Peyer's patch (tissue), 4 donors: Measurements from ENCODE around the gene GPR83. TPM values are rescaled to one million over a fixed set of nuclear protein-coding genes. Genes with fewer than 3 reads are reported as not detected.

Experiments
- DNase-seq, 3 donors: peaks; one replicate each; pipeline ENCODE4 v3.0.0-alpha.2; 2017 to 2019
- H3K27ac ChIP-seq, 4 donors: fragments of 200-600 bp; sonication (generic); one replicate each; pipeline ENCODE4 v1.5.1; 2016 to 2019
- H3K27me3 ChIP-seq, 2 donors: fragments of 200-600 bp; sonication (generic); one replicate each; pipeline ENCODE4 v1.5.1; 2019
- H3K36me3 ChIP-seq, 3 donors: fragments of 200-600 bp; sonication (generic); one replicate each; pipeline ENCODE4 v1.5.1; 2016 to 2019
- H3K4me1 ChIP-seq, 4 donors: fragments of 200-600 bp; sonication (generic); one replicate each; pipeline ENCODE4 v1.5.1; 2016 to 2019
- H3K4me3 ChIP-seq, 4 donors: fragments of 200-600 bp; sonication (generic); 1 replicate in 3 of 4; 2 replicates in 1 of 4; pipeline ENCODE4 v1.5.1; 2016 to 2019; ENCODE audit warnings: mild to moderate bottlenecking in 1 of 4
- H3K9me3 ChIP-seq, 4 donors: fragments of 200-600 bp; sonication (generic); one replicate each; pipeline ENCODE4 v1.5.1; 2016 to 2019; ENCODE audit warnings: mild to moderate bottlenecking in 1 of 4
- CTCF ChIP-seq, 6 experiments: fragments of 450-650 bp in 4 of 6; fragments of 200-600 bp in 2 of 6; sonication (generic) in 1 of 6; IDR thresholded peaks; one replicate each; pipeline ENCODE4 v1.5.1; 2017 to 2019; ENCODE audit warnings: antibody characterized with exemption in 6 of 6, mild to moderate bottlenecking in 3 of 6, moderate library complexity in 1 of 6
- POLR2A ChIP-seq, 2 donors: fragments of 450-650 bp; IDR thresholded peaks; one replicate each; pipeline ENCODE4 v1.5.1; 2017; ENCODE audit warnings: antibody characterized with exemption in 2 of 2, mild to moderate bottlenecking in 2 of 2, moderate library complexity in 2 of 2
- total RNA-seq, 4 donors: library from RNA; depleted of rRNA; stranded (reverse); fragments of >200 nt; gene quantifications; one replicate each; pipeline ENCODE4 v1.1.0, GENCODE V29; 2016

GPR83 gene
- total RNA-seq, 4 donors from 2014 or later: 1.7 TPM; not detected in 3

DNA sequence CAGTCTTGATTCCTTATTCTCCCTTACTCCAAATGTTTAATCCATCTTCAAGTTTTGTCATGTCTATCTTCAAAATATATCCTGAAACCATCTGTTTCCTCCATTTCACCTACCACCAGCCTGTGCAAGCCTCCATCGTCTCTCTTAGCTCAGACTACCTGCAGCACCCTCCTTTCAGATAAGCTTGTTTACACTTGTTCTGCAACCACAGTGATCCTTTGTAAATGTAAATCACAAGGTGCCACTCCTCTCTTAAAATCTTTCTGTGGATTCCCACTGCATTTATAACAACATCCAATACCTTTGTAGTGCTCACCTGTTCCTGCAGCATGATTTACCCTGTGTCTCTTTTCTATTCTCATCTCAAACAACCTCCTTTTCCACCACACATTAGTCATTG lies 31.8 kb upstream of the GPR83 start:
- no peak overlapping the region for H3K27ac ChIP-seq
- no peak for DNase-seq
- H3K36me3 ChIP-seq: peaks cover 0 to 52% (median 0%) of the 10 kb centered on the region in 3 donors
- H3K27me3 ChIP-seq: no peaks in the 10 kb centered on the region
- no peaks in the 10 kb centered on the region for H3K9me3 ChIP-seq
- H3K4me3 ChIP-seq: no peak overlapping the region
- TF ChIP-seq CTCF (IDR thresholded peaks at IDR 0.05): no peak
- TF ChIP-seq POLR2A (IDR thresholded peaks at IDR 0.05): no peak
- no peaks in the 10 kb centered on the region for H3K4me1 ChIP-seq

- no peak for TF ChIP-seq CTCF (IDR thresholded peaks at IDR 0.05)
- TF ChIP-seq POLR2A (IDR thresholded peaks at IDR 0.05): no peak
- Histone ChIP-seq H3K9me3 (no peaks in the 10 kb centered on the region), H3K4me3 (no peak overlapping the region), H3K4me1 (no peaks in the 10 kb centered on the region), H3K36me3 (peaks cover 0 to 47% (median 0%) of the 10 kb centered on the region in 3 donors), H3K27ac (no peak overlapping the region), H3K27me3 (no peaks in the 10 kb centered on the region)
- DNase-seq: no peak
Measured at GRCh38 chr11:94424662-94425061, 23.4 kb upstream of the GPR83 start.

- Histone ChIP-seq H3K9me3 (no peaks in the 10 kb centered on the region), H3K4me1 (no peaks in the 10 kb centered on the region), H3K27ac (no peak overlapping the region), H3K27me3 (no peaks in the 10 kb centered on the region), H3K36me3 (peaks cover 0 to 40% (median 0%) of the 10 kb centered on the region in 3 donors), H3K4me3 (no peak overlapping the region)
- TF ChIP-seq CTCF (IDR thresholded peaks at IDR 0.05) (no peak), POLR2A (IDR thresholded peaks at IDR 0.05) (no peak)
- no peak for DNase-seq
Measured at GRCh38 chr11:94424011-94424410, 22.8 kb upstream of the GPR83 start.

- Histone ChIP-seq H3K27me3 (no peaks in the 10 kb centered on the region), H3K9me3 (no peaks in the 10 kb centered on the region), H3K27ac (no peak overlapping the region), H3K4me1 (no peaks in the 10 kb centered on the region), H3K36me3 (peaks cover 0 to 35% (median 0%) of the 10 kb centered on the region in 3 donors), H3K4me3 (no peak overlapping the region)
- no peak for DNase-seq
- TF ChIP-seq CTCF (IDR thresholded peaks at IDR 0.05) (no peak), POLR2A (IDR thresholded peaks at IDR 0.05) (no peak)
Measured at GRCh38 chr11:94423507-94423906, 22.3 kb upstream of the GPR83 start.

DNA sequence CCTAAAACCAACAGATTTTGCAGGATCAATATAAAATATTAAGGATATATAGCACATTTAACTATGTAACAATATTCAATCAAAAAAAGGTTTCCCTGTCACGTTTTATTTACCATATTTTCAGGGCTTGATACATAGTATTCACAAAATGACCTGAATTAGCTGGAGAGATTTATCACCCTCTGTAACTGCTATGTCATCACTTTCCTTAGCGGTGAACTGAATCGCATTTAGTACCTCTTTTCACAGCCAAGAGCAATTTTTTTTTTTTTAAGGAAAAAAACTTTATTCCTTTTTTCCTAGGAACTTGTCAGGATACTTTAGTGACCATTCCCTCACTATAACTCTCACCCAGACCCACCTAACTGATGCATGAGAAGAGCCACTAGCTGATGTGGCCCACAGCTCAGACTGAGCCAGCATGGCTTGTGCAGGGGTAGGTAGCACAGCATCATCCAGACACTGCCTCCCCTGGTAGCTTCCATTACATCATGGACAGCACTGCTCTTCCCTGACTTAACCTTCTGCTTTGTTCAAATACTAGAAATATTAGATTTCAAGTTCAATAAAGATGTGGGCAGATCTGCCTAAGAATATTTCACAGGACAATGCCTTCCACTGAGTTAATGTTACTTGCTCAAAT lies 17.0 kb upstream of the GPR83 start:
- no peaks in the 10 kb centered on the region for H3K27me3 ChIP-seq
- peaks cover 0 to 19% (median 0%) of the 10 kb centered on the region in 3 donors for H3K36me3 ChIP-seq
- no peak overlapping the region for H3K27ac ChIP-seq
- no peak overlapping the region for H3K4me3 ChIP-seq
- H3K9me3 ChIP-seq: no peaks in the 10 kb centered on the region
- no peaks in the 10 kb centered on the region for H3K4me1 ChIP-seq
- no peak for TF ChIP-seq CTCF (IDR thresholded peaks at IDR 0.05)
- no peak for TF ChIP-seq POLR2A (IDR thresholded peaks at IDR 0.05)
- DNase-seq: no peak
